NCI-H2171 (cell line): ENCODE results near the gene CUZD1.

ENCODE experiments used
- DNase-seq: peaks from one replicate; lab custom pipeline; 2025; lab: John Stamatoyannopoulos, UW

The CUZD1 gene

DNA sequence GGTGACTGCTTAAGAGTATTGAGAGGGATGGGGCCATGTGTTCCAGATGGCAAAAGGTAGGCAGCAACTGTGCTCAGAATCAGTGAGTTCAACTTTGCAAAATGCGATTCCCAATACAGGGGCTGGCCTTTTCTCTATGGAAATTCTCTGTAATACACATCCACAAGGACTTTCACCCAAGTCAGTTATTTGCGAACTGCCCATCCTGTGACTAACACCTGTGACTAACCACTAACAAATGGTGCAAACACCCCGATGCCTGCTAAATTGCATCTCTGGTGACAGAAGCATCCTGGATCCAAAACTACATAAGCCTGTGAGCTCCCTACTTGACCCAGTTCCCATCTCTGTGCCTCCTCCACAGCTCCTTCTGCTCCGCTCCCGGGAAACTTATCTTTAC, 9.0 kb upstream of the CUZD1 start:
- DNase-seq, result no peak

DNA sequence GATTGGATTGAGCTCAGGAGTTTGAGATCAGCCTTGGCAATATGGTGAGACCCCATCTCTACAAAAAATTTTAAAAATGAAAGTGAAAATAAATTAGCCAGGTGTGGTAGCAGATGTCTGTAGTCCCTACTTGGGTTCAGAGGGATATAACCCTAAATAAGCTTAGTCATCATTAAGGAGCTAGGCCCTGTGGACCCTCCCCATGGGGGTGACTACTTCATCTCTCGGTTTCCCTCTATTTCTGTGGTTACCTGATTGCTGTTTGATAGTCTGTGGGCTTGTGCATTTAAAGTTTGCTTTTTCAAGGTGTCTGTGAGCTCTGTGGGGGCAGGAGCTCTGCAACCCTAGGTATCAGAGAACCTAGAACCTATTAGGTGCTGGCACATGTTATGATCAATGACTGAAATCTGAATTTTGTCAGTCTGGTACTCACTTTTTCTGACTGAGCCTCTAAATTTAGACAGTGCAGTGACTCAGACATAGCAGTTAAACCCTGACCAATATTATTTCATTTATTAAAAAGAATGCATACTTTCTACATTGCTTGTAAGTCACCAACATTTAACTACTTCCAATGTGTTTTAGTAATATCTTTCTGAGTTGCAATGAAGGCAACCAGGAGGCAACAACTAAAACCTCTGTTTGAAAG, 8.1 kb upstream of the CUZD1 start:
- DNase-seq, result no peak

DNA sequence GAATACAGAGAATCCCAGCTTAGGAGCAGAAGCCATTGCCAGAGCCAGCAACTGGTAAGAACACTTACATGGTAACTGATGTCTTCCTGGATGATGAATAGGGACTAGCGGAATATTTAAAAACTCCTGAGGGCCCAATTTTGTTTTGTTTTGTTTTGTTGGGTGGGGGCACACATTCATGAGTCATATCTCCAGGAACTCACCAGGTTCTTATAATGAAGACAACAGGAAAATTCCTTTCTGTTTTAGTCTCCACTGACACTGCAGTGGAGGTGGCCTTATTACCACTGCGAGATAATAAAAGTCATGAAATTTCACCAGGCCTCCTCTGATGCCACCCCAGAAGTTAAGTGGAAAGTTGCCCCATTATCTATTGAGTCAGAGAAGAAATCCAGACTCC, 6.6 kb upstream of the CUZD1 start:
- no peak for DNase-seq

DNA sequence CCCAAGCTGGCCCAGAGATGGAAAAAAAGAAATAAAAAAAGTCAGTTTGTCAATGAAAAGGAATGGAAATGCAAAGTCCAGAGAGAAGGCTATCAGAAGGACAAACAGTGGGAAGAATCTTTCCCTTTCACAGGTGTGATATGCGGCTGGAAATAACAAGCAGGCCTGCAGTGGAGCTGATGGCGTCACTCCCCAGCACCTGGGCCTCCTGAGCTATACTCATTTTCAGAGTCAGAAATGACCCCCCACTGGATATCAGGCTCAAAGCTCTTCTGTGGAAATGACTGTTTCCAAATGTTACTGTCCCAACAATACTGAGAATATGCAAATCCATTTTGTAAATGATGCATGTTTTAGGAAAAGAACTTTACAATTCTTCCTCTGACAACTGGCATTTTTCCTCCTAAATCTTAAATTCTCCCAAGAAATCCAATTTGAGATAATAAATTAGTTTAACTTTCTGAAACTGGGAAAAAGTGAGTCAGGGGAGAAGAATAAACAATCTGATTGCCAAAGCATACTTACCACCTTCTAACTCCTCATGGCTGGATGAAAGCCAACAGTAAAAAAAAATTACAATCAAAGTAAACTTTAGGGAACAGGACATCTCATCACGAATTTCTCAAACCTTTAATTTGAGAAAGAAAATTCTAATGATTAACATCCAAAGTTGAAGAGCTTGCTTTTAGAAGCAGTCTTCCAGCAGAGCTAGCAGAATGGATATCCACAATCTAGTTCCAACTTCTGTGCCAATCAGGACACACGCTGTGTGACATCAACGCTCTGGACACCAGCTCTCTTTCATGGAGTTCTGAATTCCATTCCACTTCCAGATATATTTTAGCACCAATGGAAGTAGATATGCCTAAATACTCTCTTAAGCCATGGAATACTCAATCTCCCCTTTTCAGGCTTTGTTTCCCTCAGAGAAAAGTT, 5.3 kb upstream of the CUZD1 start:
- no peak for DNase-seq

DNA sequence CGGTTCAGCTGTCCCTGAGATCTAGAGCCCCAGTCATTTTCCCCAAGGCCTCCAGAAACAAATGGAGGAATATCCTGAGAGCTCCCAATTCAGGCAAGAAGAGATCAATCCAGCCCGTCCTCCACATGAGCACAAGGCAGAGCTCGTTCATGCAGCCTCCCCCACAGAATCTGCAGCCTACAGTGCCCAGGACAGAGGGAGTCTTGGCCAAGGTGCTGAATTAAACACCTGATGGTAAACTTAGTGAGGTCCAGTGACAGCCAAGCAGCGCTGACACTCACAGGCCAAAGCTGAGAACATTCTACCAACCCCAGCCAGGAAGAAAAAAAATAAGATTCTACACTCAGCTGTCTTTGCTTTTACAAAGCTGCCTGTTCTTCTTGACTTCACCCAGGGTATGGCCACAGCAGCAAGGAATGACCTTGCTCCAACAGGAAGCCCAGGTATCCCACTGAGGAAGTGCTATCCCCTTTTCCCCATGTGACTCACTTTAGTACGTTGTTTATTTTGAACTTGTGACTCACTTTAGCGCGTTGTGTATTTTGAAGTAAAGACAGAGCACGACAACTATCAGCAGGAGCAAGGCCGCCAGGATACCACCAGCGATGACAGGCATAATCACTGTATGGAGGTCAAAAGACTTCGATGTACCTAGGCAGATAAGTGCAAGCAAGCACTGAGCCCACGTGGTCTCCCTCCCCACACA, 4.4 kb upstream of the CUZD1 start:
- no peak for DNase-seq

DNA sequence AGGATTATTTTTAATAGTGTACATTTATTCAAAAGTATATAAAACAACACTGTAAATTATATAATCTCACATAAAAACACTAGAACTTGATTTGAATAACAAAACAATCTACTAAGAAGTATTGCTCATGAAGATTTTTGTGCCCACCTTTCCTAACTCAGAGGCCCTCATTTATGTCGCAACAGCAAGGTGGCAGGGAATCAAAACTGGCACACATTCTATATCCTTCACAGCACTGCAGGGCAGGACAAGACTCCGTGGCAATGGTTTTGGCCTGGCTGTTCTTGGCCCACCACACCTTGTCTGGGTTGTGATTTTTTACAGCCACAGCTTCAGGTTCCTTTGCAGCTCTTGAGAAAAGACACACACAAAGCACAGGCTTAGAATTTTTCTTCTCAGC, 3.4 kb upstream of the CUZD1 start:
- no peak for DNase-seq

DNA sequence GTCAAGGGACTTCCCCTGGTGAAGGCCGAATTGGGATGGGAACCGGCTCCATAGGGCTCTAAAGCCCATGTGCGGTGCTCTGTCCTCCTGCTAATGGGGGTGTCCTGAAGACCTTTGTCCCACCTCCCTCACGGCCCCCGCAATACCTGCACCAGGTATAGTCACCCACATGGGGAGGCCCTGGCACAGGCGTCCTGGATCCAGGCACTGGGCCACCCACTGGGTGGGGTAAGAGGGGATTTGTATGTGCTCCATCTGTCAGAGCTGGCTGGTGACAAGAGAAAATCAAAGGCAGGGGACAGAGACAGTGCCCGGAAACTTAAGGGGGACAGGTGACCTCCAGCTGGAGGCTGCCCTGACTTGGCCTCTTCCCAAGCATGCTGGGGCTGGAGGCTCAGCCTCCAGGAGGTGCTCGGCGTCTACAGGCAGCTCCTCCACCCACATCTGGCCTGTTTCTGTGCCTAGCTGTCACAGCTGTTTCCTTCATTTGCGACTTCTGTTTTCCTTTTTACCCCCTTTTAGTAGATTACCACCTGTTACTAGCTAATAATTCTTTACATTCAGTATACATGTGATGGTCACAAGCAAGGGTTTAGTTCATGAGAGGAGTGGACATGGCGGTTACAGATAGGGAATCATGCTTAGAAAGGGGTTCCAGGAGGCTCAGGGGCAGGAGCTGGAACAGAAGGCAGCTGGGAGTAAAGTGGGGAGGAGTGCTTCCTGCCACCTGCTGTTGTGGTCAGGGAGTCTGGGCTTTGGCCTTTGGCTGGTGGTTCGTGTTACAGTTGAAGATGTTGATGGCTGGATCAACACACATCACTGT, 2.3 kb upstream of the CUZD1 start:
- DNase-seq, result no peak

DNA sequence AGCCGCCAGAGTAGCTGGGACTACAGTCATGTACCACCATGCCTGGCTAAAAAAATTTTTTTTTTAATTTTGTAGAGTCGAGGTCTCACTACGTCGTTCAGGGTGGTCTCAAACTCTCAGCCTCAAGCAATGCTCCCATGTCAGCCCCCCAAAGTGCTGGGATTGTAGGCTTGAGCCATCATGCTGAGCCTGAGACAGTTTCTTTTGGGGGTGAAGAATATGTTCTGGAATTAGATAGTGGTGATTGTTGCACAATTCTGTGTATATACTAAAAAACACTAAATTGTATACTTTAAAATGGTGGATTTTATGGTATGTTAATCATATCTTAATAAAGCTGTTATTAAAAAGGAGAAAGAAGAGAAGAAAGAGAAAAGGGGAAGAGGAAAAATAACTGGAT, 1.5 kb downstream of the CUZD1 start:
- DNase-seq, result no peak

DNA sequence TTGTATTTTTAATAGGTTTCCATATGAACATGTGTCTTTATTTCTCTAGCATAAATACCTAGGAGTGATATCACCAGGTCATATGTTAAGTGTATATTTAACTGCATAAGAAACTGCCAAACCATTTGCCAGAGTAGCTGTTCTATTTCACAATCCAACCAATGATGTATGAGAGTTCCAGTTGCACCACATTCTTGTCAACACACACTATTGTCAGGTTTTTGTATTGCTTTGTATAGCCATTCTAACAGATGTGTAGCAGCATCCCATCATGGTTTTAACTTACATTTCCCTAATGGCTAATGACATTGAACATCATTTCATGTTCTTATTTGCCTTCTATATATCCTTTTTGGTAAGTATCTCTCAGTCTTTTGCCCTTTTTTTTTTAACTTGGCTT, 4.1 kb downstream of the CUZD1 start:
- DNase-seq, result no peak

DNA sequence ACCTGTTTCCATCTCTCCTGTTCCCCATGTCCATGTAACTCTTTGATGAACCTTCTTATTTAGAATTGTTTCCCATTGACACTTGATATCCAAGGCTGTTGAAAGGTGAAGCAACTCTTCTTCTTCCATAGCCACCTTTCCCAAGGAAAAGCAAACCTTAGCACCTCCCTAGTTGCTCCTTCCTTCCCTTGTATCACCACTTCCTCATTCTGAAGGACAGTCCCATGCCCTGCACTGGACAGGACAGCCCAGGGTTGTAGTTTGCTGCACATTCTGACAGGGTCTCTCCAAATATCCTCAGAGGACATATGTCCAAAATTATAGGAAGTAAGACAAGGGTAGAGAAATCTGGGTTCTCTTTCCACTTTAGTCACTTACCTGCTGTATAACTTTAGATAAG, 6.2 kb downstream of the CUZD1 start:
- no peak for DNase-seq

DNA sequence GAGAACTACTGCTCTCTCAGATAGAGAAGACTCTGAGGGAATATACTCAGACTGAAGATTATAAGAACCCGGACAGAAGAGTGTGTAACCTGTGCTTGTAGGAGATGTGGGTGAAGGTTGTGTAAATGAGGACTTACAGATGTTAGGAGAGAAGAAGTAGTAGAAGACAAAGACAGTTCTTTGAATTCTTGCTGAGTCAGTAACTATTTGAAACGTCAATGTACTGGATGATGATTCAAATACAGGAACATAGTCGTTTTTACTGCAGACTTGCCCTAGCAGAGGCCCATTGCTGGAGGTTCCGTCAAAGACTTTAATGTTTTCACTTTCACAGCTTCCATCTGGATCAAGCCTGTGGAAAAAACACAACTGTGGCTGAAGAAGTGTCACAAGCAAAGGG, 6.8 kb downstream of the CUZD1 start:
- DNase-seq, result no peak

DNA sequence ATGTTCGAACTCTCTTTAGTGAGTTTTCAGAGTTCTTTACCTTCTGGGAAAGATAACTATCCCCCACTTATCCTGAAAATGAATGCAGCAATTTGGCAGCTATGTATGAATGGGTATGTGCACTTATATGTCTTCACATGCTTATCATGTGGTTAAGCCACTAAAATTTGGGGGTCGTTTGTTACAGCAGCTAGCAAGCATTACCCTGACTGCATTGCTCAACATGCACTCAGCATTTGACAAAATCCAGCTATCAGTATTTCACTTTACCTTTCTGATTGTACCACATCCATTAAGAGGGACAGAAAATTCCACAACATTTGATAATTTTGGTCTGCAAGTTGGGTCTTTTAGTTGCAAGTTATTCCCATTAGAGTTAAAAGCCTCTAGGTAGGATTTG, 9.7 kb downstream of the CUZD1 start:
- no peak for DNase-seq

DNA sequence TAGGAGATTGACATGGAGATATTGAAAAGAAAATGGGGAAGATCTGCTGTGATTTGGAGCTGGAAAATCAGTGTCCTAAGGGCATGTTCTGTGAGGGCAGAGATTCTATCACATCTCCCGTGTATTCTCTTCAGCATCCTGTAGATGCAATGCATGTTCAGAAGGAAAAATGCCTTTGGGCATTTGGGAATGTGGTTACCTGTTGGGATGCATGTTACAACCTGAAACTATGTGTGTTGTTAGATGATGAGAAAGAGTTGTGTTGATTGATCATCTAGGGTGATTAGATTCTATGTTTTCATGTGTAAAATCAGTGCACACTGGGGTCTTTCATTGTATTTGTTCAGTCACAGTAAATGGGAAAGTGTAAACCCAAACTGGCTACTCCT, 14.7 kb downstream of the CUZD1 start:
- DNase-seq, result no peak

DNA sequence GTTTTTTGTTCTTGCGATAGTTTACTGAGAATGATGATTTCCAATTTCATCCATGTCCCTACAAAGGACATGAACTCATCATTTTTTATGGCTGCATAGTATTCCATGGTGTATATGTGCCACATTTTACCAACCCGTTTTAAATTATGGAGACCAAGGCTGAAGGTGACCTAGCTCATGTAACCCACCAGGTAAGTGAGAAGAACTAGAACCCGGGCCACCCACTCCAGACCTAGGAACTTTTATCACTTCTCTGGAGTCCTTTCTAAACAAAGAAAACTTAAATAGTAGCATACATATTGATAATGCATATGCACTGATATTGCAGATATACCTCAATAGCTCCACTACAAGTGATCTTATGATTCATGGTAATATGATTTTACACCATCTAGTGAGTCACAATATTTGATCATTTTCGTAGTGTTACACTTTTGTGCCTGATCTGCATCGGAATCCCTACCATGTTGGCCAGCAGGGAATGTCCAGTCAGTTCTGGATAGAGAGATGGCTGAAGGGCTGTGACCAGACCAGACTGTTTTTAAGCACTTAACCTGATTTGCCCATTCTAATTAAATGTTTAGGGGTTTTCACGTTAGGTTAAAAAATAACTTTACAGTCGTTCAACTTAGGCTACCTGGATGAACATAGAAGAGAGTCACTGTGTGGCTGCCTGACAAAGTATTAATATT, 15.2 kb downstream of the CUZD1 start:
- DNase-seq, result no peak

DNA sequence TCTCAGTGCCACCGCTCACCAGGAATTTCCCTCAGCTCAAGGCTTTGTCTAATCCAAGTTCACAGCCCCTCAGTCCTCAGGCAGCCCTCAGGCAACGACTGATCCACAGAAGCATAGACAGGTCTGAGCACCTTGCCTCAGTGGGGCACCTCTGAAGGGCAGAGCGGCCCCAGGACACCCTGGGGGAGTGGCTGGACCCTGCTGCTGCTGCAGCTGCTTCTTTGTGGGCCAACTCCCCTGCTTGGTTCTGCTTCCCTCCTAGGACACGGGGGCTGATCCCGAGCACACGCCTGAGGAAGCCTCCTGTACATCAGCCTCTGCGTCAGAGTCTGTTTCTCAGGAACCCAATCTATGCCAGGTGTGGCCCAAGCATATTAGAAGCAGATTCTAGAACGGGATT, 16.2 kb downstream of the CUZD1 start:
- DNase-seq, result no peak

DNA sequence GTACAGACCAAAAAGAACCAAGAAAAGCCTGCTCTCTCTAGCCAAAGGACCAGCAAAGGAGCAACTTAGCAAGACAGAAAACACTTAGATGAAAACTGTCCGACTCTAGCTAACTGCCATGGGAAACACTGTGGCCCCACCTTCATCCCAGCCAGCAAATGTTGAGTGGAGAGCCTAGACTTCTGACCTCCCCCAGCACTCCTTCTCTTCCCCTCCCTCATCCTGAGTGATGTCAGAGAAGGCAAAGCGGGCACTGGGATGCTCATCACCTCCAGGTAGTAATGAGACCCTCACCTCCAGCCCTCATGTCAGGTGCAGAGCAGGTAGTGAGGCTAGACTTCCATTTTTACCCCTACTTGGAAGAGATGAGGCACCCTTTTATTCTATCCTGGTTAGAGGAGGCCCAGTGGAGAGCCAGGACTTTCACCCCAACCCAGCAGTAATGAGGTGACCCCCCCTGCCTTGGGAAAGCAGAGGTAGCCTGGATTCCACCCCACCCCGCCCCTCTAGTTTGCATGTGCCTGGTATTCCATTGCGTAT, 16.9 kb downstream of the CUZD1 start:
- no peak for DNase-seq

DNA sequence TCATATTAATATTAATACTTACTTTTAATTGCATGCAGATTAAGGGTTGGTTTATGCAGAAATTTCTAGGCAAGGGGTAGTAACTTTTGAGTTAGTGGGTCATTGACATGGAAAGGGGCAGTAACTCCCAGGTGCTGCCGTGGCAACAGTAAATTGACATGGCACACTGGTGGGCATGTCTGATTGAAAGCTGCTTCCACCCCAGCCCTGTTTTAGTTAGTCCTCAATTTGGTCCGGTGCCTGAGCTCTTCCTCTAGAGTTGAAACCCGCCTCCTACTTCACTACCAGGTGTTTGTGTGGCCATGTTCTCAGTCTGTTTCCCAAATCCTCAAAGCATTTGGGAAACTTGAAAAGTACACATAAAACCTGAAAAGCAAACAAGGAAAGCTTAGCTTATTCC, 18.4 kb downstream of the CUZD1 start:
- no peak for DNase-seq

DNA sequence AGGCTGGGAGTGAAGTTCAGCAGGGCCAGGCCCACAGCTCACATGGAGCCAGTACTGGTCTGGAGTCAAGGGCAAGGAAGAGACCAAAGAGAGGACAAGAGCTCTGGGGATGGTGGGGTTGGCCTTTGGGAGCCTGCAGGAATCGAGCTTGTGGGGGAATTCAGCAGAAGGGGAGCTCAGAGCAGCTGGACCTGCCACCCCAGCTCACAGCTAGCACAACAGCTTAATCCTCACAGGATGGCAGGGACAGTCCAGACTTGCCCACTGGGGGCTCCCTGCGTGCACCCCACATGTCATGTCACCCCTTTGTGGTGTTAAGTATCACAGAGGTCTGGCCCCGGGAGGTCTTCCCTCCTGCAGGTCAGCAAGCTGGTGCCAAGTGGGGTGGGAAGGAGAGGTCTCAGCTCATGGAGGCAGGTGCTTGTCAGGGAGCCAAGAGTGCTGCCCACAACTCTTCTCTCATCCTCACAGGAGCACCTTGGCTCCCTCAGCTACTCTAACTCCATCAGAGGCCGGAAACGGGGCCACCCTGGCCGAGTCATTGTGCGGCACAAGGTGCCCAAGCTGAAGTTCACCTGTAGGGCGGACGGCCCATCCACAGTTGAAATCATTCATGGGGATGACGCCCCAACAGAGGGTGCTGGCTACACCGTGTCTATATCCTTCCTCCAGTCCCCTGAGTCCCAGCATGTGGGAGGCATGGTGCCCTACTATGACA, 22.5 kb downstream of the CUZD1 start:
- DNase-seq, result no peak

DNA sequence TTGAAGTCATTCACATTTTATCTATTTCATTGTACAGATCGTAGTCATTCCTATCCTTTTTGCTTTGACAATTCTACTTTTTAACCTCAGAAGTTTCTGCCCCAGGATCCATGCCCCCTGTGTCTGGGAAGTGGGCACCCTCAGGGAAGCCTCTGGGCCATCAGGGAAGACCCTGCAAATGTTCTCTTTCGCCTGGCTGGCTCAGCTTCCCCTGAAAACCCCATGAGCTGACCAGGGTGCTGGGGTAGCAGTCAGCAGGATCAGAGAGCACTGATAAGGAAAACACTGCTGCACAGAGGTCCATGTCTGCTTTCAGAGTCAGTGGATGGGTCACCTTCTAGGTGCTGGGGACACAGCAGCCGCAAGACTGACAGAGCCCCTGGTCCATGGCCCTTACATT, 23.8 kb downstream of the CUZD1 start:
- no peak for DNase-seq

DNA sequence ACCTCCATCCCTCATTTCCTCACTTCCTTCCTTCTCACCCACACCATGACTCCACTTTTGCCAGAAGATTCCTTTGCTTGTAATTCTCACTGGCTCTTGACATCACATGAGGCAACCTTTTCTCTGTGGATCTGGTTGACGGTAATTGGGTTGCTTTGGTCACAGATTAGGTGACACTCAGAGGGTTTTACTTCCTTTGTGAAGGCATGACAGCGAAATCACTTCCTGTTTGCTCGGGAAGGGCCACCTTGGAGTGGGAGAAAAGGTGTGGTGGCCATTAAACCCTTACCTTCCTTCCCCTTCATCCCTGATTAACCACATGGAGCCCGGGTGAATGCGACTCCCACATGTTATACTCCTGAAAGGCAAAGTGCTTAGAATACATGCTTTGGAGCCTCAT, 30.2 kb downstream of the CUZD1 start:
- DNase-seq, result no peak

DNA sequence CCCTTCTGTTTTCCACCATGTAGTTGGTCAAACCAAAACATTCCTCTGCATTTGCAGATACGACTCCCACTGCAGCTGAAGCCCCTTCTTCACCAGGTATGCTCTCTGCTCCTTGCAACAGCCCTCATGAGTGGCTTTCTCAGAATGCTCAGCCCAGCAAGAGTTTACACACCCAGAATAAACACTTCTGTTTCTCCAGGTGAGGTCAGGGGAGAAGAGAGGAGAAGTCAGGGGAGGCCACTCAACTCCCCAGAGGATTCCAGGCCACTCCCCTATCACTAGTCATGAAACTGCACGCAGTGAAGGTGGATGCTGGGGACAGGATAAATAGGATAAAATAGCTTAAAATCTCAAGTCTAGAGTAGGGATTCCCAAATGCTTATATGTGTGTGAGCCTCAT, 31.2 kb downstream of the CUZD1 start:
- DNase-seq, result no peak
